Measurements from ENCODE around the gene RIPOR3.

RIPOR3 gene

DNA sequence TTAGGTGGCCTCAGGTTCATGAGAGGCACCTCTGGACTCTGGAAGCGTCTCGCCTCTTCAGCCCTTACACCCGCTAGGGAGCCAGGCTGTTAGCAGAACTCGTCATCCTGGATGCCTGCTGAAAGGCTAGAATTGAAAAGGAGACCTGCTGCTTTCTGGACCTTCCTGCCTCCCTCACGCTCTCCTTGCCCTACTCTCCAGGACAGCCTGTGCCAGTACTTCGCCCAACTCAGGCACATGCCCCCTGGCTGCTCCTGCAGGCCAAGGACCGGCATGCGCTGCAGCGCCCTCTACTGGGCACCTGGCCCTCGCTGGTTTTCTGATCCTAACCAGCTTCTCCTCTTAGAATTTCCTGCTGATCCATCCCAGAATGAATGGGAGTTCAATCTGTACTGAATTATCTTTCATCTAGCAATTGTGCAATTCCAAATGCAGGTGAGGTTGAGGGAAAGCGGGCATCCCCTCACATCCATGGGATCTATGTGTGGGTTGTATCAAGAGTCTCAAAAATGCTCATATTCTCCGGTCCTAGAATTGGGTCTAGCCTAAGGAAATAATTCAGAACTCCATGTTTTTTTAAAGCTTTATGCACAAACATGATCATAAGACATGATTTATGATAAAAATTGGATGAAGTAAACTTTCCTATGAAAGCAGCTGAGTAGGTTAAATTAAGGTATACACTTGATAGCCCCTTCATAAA, 103.2 kb downstream of the RIPOR3 start:
- DNase-seq (ENCODE audit: low spot score), result peak; percentile 64

DNA sequence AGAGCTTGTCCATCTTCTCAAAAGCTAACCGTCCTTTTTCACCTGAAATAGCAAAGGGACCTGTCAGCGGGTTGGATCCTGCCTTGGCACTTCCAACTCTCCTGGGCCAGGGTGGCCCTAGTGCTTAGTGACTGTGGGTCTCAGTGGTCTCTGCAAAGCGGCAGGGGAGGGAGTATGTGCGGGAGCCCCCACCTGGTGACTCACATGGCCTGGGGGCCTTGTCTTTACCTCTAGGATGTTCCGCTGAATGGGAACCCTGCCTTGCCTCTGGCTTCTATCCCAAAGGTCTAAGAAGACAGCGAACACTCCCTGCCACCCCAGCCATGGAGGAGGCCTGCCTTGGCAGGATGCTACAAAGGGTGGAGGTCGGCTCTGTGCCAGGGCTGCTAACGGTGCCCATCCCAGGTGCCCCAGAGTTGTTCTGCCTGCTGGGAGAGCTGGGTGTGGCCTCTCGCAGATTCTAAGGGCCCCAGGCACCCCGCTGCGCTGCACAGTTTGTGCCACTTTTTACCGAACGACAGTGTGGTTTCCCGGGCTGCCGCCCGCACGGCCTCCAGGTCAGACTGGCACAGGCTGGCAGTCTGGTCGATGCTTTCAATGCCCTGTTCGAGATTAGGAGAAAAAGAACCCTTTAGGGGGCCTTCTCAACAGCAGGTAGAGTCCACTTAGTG, 103.9 kb downstream of the RIPOR3 start:
- DNase-seq (ENCODE audit: low spot score), result no peak

DNA sequence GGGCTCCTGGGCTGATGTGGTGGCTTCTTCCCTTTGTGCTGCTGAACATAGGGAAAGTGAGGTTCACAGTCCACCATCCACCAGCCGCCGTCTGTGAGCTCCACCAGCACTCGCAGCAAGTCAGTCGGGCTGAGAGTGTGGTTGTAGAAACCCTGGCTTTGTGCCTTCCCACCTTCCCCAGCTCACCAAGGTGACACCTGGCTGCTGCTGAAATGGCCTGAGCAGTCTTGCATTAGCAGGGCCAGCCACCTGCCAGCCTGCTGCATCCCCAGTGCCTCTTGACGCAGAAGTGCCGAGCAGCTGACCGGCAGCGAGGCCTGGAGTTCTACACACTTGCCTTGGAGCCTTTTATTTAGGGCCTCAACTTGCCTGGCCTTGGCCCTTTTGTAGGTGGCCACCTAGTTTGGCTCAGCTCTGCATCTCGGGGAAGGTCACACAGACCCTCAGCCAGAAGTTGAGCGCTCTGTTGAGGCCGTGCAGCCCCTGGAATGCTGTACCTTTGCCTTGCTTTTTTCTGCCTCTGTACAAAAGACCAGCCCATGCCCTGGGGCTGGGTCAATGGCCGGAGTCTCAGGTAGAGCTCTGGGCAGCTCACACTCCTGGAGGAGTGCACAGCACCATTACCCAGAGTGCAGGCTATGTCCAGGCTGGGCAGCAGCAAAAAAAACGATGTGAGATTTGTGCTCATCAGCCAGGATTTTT, 104.7 kb downstream of the RIPOR3 start:
- no peak for DNase-seq (ENCODE audit: low spot score)

DNA sequence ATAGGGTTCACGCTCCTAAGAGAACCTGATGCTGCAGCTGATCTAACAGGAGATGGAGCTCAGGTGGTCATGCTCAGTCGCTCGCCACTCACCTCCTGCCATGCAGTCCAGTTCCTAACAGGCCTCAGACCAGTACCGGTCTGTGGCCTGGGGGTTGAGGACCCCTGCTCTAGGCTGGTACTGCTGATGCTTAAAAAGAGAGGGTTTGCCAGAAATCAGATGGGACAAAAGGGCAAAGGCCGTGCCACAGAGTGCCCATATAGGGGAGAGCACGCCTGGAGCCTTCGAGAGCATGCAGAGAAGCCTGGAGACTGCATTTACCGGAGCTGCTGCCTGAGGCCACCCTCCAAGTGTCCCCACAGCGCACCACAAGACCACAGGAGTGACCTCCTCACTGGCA, 105.7 kb downstream of the RIPOR3 start:
- DNase-seq (ENCODE audit: low spot score), result no peak

DNA sequence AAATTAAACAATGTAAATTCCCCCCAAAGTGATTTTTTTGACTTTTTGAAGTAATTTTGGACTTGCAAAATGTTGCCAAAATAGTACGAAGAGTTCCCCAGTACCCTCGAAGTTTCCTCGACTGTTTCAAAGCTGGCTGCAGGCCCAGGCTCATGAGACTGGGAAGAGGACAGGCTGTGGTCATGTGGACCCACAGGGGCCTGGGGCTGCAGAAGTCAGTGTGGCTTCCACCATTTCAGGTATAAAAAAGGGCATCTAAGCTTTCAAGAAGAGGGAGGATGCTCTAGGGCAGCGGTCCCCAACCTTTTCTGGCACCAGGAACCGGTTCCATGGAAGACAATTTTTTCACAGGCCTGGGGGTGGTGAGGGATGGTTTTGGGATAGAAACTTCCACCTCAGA, 106.1 kb downstream of the RIPOR3 start:
- DNase-seq (ENCODE audit: low spot score), result no peak

DNA sequence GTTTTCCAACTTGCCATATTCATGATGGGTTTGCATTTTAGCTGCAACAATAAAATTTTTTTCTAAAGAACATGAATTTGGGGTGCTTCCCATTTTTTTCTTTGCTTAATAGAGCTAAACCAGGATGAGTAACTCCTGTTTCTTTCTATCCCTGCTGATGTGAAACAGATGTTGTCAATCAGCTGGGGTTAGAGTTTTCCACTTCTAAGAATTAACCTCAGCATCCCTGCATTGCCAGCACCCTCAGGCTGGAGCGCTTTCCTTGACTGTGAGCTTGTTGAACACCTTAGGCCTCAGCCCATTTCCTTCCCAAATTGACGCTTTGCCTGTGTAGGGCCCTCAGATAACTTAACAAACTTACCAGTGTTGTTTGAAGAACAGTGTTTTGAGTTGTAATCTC, 106.7 kb downstream of the RIPOR3 start:
- DNase-seq (ENCODE audit: low spot score), result no peak

DNA sequence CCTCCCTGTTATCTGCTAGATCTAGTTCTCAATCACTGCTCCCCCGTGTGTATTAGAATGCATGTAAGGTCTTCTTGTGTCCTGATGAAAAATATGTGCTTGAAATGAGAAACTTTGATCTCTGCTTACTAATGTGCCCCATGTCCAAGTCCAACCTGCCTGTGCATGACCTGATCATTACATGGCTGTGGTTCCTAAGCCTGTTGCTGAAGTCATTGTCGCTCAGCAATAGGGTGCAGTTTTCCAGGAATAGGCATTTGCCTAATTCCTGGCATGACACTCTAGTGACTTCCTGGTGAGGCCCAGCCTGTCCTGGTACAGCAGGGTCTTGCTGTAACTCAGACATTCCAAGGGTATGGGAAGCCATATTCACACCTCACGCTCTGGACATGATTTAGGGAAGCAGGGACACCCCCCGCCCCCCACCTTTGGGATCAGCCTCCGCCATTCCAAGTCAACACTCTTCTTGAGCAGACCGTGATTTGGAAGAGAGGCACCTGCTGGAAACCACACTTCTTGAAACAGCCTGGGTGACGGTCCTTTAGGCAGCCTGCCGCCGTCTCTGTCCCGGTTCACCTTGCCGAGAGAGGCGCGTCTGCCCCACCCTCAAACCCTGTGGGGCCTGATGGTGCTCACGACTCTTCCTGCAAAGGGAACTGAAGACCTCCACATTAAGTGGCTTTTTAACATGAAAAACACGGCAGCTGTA, 107.7 kb downstream of the RIPOR3 start:
- DNase-seq (ENCODE audit: low spot score), result no peak

DNA sequence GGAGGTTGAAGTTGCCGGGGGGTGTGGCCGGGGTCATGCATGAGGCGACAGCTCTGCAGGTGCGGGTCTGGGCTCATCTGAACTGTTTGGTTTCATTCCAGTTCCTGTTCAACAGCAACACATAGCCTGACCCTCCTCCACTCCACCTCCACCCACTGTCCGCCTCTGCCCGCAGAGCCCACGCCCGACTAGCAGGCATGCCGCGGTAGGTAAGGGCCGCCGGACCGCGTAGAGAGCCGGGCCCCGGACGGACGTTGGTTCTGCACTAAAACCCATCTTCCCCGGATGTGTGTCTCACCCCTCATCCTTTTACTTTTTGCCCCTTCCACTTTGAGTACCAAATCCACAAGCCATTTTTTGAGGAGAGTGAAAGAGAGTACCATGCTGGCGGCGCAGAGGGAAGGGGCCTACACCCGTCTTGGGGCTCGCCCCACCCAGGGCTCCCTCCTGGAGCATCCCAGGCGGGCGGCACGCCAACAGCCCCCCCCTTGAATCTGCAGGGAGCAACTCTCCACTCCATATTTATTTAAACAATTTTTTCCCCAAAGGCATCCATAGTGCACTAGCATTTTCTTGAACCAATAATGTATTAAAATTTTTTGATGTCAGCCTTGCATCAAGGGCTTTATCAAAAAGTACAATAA, 108.6 kb downstream of the RIPOR3 start:
- DNase-seq (ENCODE audit: low spot score), result no peak

DNA sequence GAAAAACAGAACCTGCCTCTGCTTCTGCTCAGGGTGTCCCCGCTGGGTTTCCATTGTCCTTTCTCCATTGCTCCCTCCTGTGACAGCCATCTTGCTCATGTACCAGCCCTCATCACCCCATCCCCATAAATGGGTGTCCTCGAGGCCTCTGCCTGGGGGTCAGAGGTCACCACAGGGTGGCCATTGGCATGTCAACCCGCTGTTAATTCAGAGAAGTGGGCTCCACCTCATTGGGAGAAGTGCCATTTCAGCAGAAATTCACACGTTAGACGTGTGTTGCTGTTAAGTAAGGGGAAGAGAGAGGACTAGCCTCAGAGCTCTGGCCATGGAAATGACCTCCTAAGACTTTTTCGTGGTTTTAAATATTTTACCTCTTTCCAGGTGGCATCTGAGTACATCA, 109.2 kb downstream of the RIPOR3 start:
- DNase-seq (ENCODE audit: low spot score), result no peak

DNA sequence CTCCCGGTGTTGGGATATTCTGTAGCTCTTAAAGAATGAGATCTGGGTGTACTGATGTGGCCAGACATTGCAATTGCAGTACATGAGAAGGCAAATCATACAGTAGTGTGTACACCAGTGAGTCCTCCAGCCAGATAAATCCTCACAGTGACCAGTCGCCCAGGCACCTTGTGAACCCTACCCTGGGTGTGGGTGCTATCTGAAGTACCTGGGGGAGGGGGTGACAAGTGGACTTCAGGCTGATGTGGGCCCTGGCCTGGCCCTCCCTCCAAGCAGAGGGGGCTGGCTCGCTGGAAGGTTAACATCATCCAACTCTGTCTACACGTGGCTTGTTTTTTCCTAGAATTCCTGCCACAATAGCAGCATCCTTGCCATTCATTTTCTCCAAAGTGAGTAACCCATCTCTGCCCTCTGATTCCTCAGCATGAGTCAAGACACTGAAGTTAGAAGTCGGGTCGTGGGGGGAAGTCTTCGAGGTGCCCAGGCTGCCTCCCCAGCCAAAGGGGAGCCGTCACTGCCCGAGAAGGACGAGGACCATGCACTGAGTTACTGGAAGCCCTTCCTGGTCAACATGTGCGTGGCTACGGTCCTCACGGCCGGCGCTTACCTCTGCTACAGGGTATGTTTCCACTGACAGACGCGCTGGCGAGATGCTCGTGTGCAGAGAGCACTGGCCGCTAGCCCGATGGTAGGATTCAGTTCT, 110.3 kb downstream of the RIPOR3 start:
- no peak for DNase-seq (ENCODE audit: low spot score)

DNA sequence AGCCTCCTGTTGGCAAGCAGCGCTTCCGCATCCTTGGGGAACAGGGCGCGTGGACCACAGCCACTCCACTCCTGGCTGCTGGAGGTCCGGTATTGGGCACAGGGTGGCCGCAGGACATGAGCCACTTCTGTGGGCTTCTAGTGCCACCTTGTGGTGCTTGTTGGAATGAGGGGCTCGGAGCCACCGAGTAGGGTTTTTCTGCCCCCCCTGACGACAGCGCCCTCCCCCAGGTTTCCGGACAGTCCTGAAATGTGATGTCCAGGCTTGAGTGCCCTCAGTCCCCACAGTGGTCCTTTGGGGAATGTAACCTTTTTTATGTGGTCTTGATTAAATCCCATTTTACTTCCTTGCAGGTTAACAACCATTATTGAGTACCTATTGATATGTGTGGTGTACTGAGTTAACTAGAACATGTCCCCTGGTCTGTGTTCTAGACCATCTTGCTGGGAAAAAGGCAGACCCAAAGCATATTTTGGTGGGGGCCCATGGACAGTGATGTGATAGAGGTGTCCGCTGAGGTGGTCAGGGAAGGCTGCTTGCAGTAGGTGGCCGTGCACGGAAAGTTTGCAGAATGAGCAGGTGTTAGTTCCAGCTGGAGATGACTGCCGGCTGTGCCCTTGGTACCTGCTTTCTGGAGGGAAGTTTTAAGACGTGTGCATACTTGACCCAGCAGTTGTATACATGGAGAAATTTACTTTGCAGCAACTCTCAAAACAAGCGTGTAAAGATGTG, 111.2 kb downstream of the RIPOR3 start:
- peak; percentile 52 for DNase-seq (ENCODE audit: low spot score)

DNA sequence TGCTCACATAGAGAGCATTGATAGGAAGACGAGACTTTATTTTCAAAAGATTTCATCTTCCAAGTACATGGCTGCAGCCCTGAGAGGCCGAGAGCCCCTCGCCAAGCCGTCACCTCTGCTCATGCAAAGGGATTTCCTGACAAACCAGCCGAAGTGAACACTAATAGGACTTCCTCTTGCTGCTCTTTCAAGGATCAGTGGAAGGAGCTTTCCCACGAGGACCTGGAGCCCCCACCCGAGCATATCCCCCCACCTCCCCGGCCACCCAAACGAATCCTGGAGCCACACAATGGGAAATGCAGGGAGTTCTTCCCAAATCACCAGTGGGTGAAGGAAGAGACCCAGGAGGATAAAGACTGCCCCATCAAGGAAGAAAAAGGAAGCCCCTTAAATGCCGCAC, 111.8 kb downstream of the RIPOR3 start:
- DNase-seq (ENCODE audit: low spot score), result no peak

DNA sequence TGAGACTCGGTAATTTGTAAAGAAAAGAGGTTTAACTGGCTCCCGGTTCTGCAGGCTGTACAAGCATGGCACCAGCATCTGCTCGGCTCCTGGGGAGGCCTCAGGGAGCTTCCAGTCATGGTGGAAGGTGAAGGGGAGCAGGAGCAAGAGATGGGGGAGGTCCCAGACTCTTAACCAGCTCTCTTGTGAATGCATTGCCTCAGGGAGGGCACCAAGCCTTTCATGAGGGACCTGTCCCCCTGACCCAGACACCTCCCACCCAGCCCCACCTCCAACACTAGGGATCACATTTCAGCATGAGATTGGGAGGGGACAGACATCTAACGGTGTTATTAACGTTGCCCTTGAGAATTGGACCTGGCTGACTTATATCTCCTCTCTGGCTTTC, 112.6 kb downstream of the RIPOR3 start:
- DNase-seq (ENCODE audit: low spot score), result no peak

DNA sequence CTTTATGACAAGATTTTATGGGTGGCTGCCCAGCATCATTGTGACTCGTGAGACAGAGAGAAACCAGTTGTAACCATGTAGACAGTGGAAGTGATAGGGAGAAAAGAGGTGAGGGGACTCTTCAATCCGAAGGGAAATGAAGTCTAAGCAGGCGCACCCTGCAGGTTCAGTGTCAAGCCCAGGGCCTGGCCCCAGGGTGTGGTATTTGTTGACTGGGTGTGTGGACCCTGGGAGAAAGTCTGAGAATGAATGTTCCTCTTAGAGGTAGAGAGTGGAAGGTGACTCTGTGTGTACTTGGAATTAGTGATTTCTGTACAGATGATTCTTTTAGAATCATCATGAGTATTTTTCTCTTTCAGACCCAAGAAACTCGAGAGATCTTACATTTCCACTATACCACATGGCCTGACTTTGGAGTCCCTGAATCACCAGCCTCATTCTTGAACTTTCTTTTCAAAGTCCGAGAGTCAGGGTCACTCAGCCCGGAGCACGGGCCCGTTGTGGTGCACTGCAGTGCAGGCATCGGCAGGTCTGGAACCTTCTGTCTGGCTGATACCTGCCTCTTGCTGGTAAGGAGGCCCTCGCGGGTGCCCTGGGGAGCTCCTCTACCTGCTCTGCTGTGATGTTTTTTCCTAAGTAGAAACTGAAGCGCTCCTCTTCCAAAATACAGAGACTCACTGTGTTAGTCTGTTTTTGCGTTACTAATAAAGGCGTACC, 113.1 kb downstream of the RIPOR3 start:
- DNase-seq (ENCODE audit: low spot score), result no peak

DNA sequence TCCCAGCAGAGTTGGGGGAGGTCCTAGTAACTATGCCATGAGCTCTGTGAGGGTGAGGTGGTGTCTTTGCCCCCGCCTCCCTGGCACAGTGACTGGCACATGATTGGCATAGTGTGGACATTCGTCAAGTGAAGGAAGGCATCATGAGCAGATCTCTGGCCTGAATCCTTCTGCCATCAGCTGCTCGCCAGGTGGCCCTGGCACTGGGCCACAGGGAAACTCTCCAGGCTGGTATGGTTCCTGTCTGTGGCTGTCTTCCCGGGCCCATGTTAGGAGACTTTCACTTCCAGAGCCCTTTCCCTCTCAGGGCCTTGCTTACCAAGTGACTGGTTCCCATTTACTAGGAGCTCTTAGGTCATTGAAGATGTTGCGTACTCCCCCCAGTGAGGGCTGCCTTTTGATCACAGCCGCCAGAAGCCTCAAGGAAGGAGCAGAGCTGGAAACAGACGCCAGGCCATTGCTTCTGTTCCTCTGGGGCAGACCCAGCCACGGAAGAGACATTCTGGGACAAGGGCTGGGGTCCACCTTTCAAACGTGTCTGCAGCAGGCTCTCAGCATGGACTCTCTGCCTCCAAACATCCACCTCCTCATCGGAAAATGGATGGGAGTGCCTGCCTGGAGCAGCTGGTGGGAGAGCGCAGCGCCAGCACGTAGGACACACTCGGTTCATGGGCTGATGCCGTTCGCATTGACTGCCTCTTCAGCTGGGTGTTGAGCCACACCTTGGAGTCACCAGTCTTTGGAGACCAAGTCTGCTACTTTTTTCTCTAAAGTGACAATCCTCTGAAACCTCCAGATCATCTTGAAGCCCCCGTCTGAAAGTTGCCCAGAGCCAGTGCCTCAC, 113.9 kb downstream of the RIPOR3 start:
- DNase-seq (ENCODE audit: low spot score), result no peak

DNA sequence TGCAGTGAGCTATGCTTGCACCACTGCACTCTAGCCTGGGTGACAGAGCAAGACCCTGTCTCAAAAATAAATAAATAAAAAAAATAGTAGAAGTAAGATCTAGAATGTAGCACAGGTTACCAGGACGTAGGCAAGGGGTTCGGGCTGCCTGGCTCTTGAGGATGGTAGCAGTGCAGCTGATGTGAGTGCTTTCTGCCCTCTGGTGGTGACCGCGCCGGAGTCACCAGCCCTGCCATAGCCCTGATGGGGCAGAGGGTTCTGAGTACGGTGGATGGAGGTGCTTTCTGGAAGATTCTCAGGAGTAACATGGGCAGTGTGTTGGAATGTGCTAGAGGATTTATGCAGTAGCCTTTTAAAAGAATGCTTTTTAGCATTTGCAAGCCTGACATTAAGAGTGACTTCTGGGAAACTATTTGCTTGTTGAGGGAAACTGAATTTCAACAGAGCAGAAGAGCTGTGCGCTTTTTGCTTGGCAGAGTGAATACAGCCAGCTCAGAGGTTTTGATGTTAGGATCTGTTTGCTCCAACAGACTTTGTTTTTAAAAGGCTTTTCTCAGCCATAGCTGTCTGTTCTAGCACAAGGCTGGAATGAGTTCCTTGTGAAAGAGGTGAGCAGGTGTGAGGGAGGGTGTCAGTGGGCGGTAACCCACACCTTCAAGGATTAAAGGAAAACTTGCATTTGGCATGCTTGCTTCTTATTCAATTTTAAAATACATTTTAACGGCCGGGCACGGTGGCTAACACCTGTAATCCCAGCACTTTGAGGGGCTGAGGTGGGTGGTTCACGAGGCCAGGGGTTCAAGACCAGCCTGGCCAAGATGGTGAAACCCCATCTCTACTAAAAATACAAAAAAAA, 115.2 kb downstream of the RIPOR3 start:
- peak; percentile 45 for DNase-seq (ENCODE audit: low spot score)

DNA sequence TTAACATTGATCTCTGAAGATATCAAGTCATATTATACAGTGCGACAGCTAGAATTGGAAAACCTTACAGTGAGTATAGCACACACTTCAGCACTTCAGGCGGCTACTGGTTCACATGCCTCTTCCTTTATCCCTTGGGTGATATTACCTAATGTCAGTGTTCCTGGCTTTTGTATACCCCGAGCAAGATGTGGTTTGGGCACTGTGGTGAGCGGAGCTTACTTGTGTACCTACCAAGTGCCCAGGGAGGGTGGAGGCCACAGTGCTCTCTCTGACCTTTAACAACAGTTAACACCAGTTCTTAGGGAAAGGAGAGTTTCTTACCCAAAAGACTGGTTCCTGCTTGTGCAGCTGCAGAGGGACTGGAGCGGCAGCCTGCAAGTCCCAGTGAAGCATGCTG, 116.8 kb downstream of the RIPOR3 start:
- DNase-seq (ENCODE audit: low spot score), result no peak

DNA sequence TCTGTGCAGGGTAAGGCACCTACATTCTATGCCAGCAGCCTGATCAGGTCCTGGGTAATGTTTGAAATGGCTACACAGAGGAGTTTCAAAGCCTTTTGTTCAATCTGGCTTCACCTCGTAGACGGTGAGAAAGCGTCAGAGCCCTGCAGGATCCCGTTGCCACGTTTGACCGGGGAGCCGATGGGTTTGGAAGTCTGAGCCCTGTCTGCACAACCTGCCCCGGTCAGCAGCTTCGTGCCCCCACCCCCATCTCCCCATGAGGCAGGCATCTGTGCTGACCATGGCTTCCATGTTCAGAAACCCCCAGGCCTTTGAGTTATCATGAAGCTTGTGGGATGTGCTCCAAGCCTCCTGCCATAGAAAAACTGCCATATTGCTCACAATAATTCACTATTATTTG, 117.2 kb downstream of the RIPOR3 start:
- DNase-seq (ENCODE audit: low spot score), result no peak
